Gastrocnemius medialis (tissue), 4 donors: ENCODE results near the gene NES.

ENCODE experiments used
- CTCF ChIP-seq, 5 experiments: fragments of 450-650 bp in 3 of 5; fragments of 200-600 bp in 2 of 5; sonication (generic) in 2 of 5; IDR thresholded peaks in 4 of 5; conservative IDR thresholded peaks in 1 of 5; 1 replicate in 4 of 5; 2 replicates in 1 of 5; pipeline ENCODE4 v1.5.1; 2016 to 2019; ENCODE audit warnings: antibody characterized with exemption in 5 of 5, mild to moderate bottlenecking in 3 of 5, moderate library complexity in 3 of 5
- POLR2A ChIP-seq, 2 donors: fragments of 450-650 bp; IDR thresholded peaks; one replicate each; pipeline ENCODE4 v1.6.1; 2017; ENCODE audit warnings: antibody characterized with exemption in 2 of 2, mild to moderate bottlenecking in 2 of 2, moderate library complexity in 2 of 2

GRCh38 chr1:156709757-156710489 is 32.7 kb upstream of the NES start:
- TF ChIP-seq CTCF (IDR thresholded peaks at IDR 0.05 in 4 of 5, conservative IDR thresholded peaks at IDR 0.05 in 1 of 5): no peak
- TF ChIP-seq POLR2A (IDR thresholded peaks at IDR 0.05): no peak
